ENCODE data around the gene TMEM109.

TMEM109 gene

GRCh38 chr11:60913793-60914632 lies at the start of gene TMEM109:
Gene TMEM109, plus strand, starts transcription at chr11:60914158. Its CDS starts 5,536 bp downstream, at chr11:60919694.
- DNase-seq = peak; percentile 91 to 94
- TF ChIP-seq POLR2A (IDR thresholded peaks at IDR 0.05; ENCODE audit: low read length) (peak; percentile 41), GATA1 (IDR thresholded peaks at IDR 0.05; ENCODE audit: low read depth, low read length) (no peak)

- TF ChIP-seq GATA1 (IDR thresholded peaks at IDR 0.05; ENCODE audit: low read depth, low read length) (no peak), POLR2A (IDR thresholded peaks at IDR 0.05; ENCODE audit: low read length) (no peak)
- DNase-seq = no peak
These were observed 49.0 kb upstream of the TMEM109 start for GRCh38 chr11:60864856-60865513.

GRCh38 chr11:60866911-60867870 lies 46.8 kb upstream of the TMEM109 start, which contains the start of gene ZP1:
Gene ZP1, plus strand, starts transcription at chr11:60867542. Its CDS starts 20 bp downstream, at chr11:60867562.
- no peak for DNase-seq
- no peak for TF ChIP-seq POLR2A (IDR thresholded peaks at IDR 0.05; ENCODE audit: low read length)
- no peak for TF ChIP-seq GATA1 (IDR thresholded peaks at IDR 0.05; ENCODE audit: low read depth, low read length)

DNA sequence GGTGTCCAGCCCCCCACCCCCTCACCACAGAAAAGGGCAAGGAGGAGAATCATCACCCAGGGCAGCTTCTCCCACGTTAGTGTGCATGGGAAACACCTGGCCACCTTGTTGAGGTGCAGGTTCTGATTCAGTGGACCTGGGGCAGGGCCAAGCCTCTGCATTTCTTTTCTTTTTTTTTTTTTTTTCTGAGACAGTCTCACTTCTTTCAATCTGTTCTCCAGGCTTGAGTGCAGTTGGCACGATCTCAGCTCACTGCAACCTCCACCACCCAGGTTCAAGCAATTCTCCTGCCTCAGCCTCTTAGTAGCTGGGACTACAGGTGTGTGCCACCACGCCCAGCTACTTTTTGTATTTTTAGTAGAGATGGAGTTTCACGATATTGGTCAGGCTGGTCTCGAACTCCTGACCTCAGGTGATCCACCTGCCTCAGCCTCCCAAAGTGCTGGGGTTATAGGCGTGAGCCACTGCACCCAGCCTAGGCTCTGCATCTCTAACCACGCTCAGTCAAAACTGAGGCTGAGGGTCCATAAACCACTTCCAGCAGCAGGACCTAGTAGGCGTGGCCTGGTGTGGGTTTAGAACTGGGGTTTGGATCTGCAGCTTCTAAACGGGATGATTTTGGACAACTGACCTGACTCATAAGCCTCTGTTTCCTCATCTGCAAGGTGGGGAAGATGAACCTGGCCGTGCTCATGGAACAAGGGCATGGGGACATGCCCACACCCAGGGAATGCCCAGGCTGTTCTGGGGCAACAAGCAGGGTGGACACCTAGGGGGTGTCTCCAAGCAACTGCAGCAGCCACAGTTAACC lies 45.9 kb upstream of the TMEM109 start:
- no peak for DNase-seq

DNA sequence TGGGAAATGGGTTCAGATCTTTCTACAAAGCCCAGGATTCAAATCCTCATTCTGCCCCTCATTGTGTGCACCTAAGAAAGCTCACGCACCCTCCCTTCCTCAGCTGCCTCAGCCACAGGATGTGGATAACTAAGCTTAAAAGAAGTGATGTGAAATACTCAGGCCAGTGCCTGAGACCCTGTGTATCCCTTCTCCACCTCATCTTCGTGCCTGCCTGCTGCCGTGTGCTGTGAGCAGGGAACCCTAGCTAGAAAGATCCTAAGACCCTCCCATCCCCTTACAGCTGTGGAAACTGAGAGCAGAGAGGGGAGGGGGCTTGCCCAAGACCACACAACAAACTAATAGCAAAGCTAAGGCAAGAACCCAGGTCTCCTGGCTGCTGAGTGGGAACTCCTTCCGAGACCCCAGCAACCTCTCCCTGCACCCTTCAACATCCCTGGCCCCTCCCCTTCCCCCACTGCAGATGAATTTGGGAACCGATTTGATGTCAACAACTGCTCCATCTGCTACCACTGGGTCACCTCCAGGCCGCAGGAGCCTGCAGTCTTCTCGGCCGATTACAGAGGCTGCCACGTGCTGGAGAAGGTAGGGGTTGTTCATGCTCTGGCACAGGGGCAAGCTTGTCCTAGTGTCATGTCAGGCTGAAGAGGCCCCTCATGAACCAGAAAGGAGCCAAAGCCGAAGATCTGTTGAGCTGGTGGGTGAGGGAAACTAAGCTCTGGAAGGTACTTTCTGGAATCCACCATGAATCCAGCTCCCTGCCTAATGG lies 45.1 kb upstream of the TMEM109 start:
- DNase-seq = no peak
- TF ChIP-seq GATA1 (IDR thresholded peaks at IDR 0.05; ENCODE audit: low read depth, low read length) (no peak), POLR2A (IDR thresholded peaks at IDR 0.05; ENCODE audit: low read length) (no peak)

More for the DNA sequence above, 45.9 kb upstream of the TMEM109 start:
- TF ChIP-seq POLR2A (IDR thresholded peaks at IDR 0.05; ENCODE audit: low read length) = no peak
- no peak for TF ChIP-seq GATA1 (IDR thresholded peaks at IDR 0.05; ENCODE audit: low read depth, low read length)

DNA sequence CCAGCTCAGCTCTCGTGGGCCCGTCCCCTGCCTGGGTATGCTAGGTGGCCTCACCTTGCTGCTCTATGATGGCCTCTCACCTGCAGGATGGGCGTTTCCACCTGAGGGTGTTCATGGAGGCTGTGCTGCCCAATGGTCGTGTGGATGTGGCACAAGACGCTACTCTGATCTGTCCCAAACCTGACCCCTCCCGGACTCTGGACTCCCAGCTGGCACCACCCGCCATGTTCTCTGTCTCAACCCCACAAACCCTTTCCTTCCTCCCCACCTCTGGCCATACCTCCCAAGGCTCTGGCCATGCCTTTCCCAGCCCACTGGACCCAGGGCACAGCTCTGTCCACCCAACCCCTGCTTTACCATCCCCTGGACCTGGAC lies 44.5 kb upstream of the TMEM109 start:
- TF ChIP-seq POLR2A (IDR thresholded peaks at IDR 0.05; ENCODE audit: low read length) (no peak), GATA1 (IDR thresholded peaks at IDR 0.05; ENCODE audit: low read depth, low read length) (no peak)
- no peak for DNase-seq

DNA sequence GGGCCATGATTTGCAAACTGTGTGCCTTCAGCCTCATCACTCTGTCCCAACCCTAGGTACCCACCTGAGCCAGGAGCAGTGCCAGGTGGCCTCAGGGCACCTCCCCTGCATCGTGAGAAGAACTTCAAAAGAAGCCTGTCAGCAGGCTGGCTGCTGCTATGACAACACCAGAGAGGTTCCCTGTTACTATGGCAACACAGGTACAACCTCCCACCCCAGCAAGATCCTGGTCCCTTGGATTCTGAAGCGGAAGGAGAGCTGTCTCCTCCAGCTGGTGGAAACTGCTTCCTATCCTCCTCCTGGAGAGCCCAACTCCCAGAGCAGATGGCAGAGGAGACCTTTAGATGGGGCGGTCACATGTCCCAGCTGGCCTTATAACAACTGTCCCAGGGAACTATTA lies 43.7 kb upstream of the TMEM109 start:
- no peak for DNase-seq

DNA sequence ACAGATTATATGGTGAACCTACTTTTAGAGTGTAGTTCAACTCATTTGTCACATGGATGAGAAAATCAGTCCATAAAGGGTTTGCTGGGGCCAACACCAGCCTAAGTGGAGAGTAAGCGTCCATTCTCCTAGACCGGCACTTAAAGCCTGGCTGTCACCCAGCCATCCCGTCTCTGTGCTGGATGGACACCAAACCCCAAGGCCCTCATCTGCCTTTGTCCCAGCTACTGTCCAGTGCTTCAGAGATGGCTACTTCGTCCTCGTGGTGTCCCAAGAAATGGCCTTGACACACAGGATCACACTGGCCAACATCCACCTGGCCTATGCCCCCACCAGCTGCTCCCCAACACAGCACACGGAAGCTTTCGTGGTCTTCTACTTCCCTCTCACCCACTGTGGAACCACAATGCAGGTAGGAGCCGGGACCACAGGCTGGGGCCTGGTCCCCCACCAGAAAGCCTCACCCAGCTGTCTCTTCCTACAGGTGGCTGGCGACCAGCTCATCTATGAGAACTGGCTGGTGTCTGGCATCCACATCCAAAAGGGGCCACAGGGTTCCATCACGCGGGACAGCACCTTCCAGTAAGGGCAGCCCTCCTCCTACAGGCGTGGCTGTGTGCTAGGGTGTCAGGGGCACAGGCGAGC lies 43.1 kb upstream of the TMEM109 start:
- no peak for DNase-seq
- no peak for TF ChIP-seq GATA1 (IDR thresholded peaks at IDR 0.05; ENCODE audit: low read depth, low read length)
- no peak for TF ChIP-seq POLR2A (IDR thresholded peaks at IDR 0.05; ENCODE audit: low read length)

More for the DNA sequence above, 43.7 kb upstream of the TMEM109 start:
- TF ChIP-seq POLR2A (IDR thresholded peaks at IDR 0.05; ENCODE audit: low read length) (no peak), GATA1 (IDR thresholded peaks at IDR 0.05; ENCODE audit: low read depth, low read length) (no peak)

DNA sequence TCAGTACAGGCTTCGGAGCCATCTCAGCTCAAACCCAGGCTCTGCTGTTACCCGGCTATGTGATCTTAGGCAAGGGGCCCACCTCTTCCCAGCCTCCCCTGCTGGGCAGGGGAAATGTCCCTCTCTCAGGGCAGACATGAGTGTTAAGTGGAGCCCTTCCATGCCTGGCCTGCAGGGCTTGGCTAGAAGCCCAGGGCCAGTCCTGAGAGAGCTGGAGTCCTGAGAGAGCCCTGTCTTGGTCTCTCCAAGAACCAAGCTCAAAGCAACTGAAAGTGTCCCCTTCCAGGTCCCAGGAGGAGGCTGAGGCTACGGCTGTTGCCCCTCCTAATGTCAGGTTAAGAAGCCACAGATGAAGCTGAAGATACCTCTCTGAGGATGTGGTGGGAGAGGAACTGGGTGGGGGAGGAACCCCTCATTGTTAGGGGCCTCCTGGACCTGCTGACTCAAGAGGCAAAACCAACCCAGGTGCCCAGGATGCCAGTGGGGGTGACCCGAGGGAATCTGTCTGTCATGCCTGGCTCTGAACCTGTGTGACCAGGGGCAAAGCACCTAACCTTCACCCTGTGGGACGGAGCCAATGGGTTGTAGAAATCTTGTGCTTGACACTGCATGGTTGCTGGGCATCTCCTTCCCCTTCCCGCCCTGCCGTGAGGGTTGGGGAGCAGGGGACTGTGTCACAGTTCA lies 42.4 kb upstream of the TMEM109 start:
- DNase-seq = no peak
- TF ChIP-seq GATA1 (IDR thresholded peaks at IDR 0.05; ENCODE audit: low read depth, low read length) (no peak), POLR2A (IDR thresholded peaks at IDR 0.05; ENCODE audit: low read length) (no peak)

GRCh38 chr11:60872124-60872960 lies 41.6 kb upstream of the TMEM109 start:
- TF ChIP-seq POLR2A (IDR thresholded peaks at IDR 0.05; ENCODE audit: low read length) (no peak), GATA1 (IDR thresholded peaks at IDR 0.05; ENCODE audit: low read depth, low read length) (no peak)
- no peak for DNase-seq
